GM18858 (cell line): ENCODE results near the gene FGG.
"Not testable (repeated sequence)": the region's sequence is repeated elsewhere in the genome, so short reads cannot be mapped to it uniquely, and the experiment has no call there.

Experiments used
- ATAC-seq: cut with Tn5 transposase; IDR thresholded peaks from one replicate; pipeline ENCODE4 v1.9.1; 2021; ENCODE audit not compliant: unreplicated experiment

The FGG gene

GRCh38 chr4:154614306-154614705 is 1.9 kb upstream of the FGG start:
- no peak for ATAC-seq

- ATAC-seq, result no peak
These were observed 623 bp downstream of the FGG start for GRCh38 chr4:154611833-154612232.

GRCh38 chr4:154610582-154610981 is 1.9 kb downstream of the FGG start:
- no peak for ATAC-seq

GRCh38 chr4:154609532-154609931 is 2.9 kb downstream of the FGG start:
- no peak for ATAC-seq

- no peak for ATAC-seq
These were observed 3.8 kb downstream of the FGG start for GRCh38 chr4:154608361-154609252.

GRCh38 chr4:154606728-154607723 is 5.4 kb downstream of the FGG start:
- ATAC-seq, result no peak

GRCh38 chr4:154604696-154605200 is 7.7 kb downstream of the FGG start:
- ATAC-seq, result no peak

- no peak for ATAC-seq
These were observed 9.2 kb downstream of the FGG start for GRCh38 chr4:154603033-154603943.

GRCh38 chr4:154602404-154603020 is 9.9 kb downstream of the FGG start:
- ATAC-seq, result no peak

- no peak for ATAC-seq
These were observed 14.4 kb downstream of the FGG start for GRCh38 chr4:154597798-154598774.

GRCh38 chr4:154597281-154597680 is 15.2 kb downstream of the FGG start:
- ATAC-seq, result not testable (repeated sequence)

- ATAC-seq, result no peak
These were observed 16.6 kb downstream of the FGG start for GRCh38 chr4:154595807-154596206.

GRCh38 chr4:154594343-154594742 is 18.1 kb downstream of the FGG start:
- ATAC-seq, result not testable (repeated sequence)

- no peak for ATAC-seq
These were observed 18.6 kb downstream of the FGG start for GRCh38 chr4:154593868-154594267.

- ATAC-seq, result no peak
These were observed 20.6 kb downstream of the FGG start for GRCh38 chr4:154591890-154592289.

GRCh38 chr4:154590329-154591006 is 22.0 kb downstream of the FGG start, which contains the start of gene FGA:
FGA (minus strand) TSS chr4:154590742; CDS start chr4:154590687, 55 bp downstream.
- no peak for ATAC-seq

GRCh38 chr4:154589296-154590197 is 22.9 kb downstream of the FGG start:
- ATAC-seq, result no peak
